Measurements from ENCODE around the gene CDK2AP2. TPM values are rescaled to one million over a fixed set of nuclear protein-coding genes. Genes with fewer than 3 reads are reported as not detected.

CDK2AP2 gene
- total and polyA plus RNA-seq, 5 donors, result 31.5 to 65.2 (median 51.4) TPM

DNA sequence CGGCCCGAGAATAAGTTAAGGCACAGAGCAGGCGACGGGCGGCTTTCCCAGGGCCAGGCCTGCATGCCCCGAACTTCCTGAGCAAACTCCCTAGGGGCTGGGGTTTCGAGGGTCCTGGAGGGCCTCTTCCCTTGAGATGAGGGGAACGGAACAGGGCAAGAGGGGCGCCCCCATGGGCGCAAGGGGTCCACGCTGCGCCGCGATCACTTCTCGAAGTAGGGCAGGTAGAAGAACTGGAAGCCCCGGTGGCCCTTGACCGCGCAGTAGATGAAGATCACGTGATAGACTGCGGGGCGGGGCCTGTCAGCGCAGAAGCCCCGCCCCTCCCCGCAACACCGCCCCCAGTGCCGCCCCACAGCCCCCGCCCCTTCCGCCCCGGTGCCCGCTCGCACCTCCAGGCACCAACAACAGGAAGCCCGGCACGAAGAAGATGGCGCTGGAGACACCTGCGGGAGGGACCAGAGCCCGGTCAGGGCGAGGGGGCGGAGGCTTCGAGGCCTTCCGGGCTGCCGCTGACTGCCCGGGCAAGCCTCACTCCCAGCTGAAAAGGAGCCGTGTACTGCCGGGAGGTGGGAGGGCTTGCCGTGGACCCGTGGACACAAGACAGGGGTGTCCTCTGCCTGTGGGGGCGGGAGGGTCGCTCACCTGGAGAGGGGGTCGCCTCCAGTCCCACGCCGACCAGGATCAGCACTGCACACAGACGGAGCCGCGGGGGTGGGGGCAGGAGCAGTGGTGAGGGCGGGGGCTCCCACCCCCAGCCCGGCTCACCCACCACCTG lies 43.4 kb downstream of the CDK2AP2 start:
- DNase-seq (peak; percentile 84 to 94 (median 94)), ATAC-seq (peak; percentile 73 to 78)
- intact Hi-C loops (cut with DNase I), result loop anchor here in 2 of 4 donors (5.0 to 10.0 kb wide), 2 partner anchors 50 to 62 kb away; partner anchors contain the start of genes CARNS1 (in 1 of the 2), PPP1CA (in 1 of the 2) and TBC1D10C (in 1 of the 2)
- H3K4me3 ChIP-seq (ENCODE audit: low read length), result peak overlapping the region; percentile 42
- peak overlapping the region; percentile 87 for H3K27ac ChIP-seq (ENCODE audit: low read length)
- H3K4me1 ChIP-seq (ENCODE audit: control insufficient read depth, insufficient read depth, low read length), result peaks cover 3% of the 10 kb centered on the region
- 18% methylated on average over 56 of the region's 56 CpGs for WGBS
- no peaks in the 10 kb centered on the region for H3K27me3 ChIP-seq (ENCODE audit: control insufficient read depth, insufficient read depth)
- no peaks in the 10 kb centered on the region for H3K9me3 ChIP-seq (ENCODE audit: control insufficient read depth, low read length)

DNA sequence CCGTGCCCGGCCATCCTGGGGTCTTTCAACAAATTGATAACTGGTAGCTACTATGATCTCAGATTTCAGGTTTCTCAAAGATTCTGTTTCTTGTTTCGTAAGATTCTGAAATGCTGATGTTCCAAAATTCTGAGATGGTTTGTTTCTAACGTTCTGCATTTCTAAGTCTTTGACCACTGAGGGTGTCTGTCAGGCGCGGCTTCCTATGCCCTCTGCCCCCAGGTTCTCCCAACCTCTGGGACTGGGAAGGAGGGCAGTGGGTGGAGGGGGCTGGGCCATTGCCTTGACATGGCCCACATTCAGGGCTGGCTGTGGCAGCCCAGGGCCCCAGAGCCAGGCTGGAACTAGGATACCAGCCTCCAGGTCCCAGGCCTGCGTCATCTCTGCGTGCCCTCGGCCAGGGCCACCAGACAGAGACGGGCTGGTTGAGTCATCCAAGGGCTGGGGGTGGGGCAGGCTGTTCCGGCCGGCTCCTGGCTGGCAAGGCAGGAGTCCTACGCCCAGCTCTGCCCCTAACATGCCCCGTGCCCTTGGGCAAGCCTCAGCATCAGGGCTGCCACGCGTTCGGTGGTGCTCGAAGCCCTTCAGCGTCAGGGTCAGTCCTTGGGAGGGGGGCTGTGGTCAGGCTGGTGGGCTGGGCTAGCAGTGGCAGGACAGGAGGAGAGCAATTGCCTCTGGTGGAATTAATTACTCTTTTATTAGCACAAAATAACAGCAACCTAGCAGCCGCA lies 44.1 kb downstream of the CDK2AP2 start:
- WGBS, result 76% methylated on average over 20 of the region's 20 CpGs
- ATAC-seq (peak; percentile 38 to 51), DNase-seq (peak; percentile 60 to 85 (median 83))
- peak overlapping the region; percentile 86 for H3K27ac ChIP-seq (ENCODE audit: low read length)
- H3K4me3 ChIP-seq (ENCODE audit: low read length), result peak overlapping the region; percentile 42
- intact Hi-C loops (cut with DNase I), result loop anchor here in 1 of 4 donors (10.0 kb wide), 1 partner anchor 49 kb away; the partner anchor contains the start of gene CARNS1
- H3K9me3 ChIP-seq (ENCODE audit: control insufficient read depth, low read length), result no peaks in the 10 kb centered on the region
- peaks cover 3% of the 10 kb centered on the region for H3K4me1 ChIP-seq (ENCODE audit: control insufficient read depth, insufficient read depth, low read length)
- H3K27me3 ChIP-seq (ENCODE audit: control insufficient read depth, insufficient read depth), result no peaks in the 10 kb centered on the region

DNA sequence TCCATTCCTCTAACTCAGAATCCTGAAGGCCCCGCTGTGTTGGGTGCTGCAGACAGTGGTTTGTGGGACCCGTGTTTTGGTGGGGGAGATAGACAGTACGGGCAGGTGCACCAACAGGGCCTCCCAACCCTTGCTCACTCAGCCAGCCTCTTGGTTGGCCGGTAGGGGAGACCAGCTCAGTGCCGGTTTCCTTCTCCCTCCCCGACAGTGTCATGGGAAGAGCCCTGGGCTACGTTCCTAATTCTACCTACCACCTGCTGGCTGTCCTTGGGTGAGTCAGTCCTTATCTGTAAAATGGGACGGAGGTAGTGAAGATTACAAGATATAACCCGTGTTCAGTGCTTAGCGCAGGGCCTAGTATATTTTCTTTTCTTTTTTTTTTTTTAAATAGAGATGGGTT lies 44.8 kb downstream of the CDK2AP2 start:
- Histone ChIP-seq H3K4me1 (ENCODE audit: control insufficient read depth, insufficient read depth, low read length) (peaks cover 3% of the 10 kb centered on the region), H3K27me3 (ENCODE audit: control insufficient read depth, insufficient read depth) (no peaks in the 10 kb centered on the region), H3K27ac (ENCODE audit: low read length) (no peak overlapping the region), H3K9me3 (ENCODE audit: control insufficient read depth, low read length) (no peaks in the 10 kb centered on the region), H3K4me3 (ENCODE audit: low read length) (no peak overlapping the region)
- ATAC-seq (no peak), DNase-seq (peak in 2 of 3 donors; percentile 20 to 26)
- 91% methylated on average over 10 of the region's 10 CpGs for WGBS
- intact Hi-C loops (cut with DNase I), result loop anchor here in 1 of 4 donors (10.0 kb wide), 1 partner anchor 48 kb away; the partner anchor contains the start of gene CARNS1

DNA sequence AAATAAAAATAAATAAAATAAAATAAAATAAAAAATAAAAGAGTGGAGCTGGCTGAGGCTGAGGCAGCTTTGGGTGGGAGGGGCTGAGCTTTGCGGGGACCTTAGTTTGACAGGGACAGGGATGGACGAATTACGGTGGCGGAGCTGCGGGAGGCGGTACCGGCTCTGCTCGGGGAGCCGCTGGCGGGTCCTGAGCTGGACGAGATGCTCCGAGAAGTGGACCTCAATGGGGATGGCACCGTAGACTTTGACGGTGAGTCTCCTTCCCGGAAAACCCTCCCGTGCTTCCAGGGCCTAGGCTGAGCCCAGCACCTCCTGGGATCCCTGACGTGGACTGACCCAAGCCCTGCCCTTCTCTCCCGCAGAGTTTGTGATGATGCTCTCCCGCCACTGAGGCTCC lies 49.7 kb downstream of the CDK2AP2 start:
- intact Hi-C loops (cut with DNase I), result no loop called here
- DNase-seq (peak; percentile 6 to 37 (median 22)), ATAC-seq (no peak)
- 87% methylated on average over 19 of the region's 19 CpGs for WGBS
- H3K27ac ChIP-seq (ENCODE audit: low read length), result no peak overlapping the region
- no peaks in the 10 kb centered on the region for H3K27me3 ChIP-seq (ENCODE audit: control insufficient read depth, insufficient read depth)
- no peaks in the 10 kb centered on the region for H3K9me3 ChIP-seq (ENCODE audit: control insufficient read depth, low read length)
- H3K4me3 ChIP-seq (ENCODE audit: low read length), result no peak overlapping the region
- no peaks in the 10 kb centered on the region for H3K4me1 ChIP-seq (ENCODE audit: control insufficient read depth, insufficient read depth, low read length)

DNA sequence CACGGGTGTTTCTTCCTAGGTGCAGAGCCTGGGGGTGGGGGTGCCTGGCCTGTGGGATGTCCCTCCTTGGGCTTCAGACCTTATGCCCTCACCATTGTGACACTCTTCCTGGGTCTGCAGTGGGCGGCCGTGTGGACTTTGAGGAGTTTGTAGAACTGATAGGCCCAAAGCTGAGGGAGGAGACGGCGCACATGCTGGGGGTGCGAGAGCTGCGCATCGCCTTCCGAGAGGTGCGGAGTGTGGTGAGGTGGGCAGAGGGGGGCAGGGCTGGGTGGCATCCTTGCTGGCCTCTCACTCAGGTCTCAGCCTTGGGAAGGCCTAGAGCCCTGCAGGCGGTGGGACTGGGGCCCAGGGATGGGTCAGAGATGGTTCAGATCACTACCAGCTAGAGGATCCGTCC lies 50.5 kb downstream of the CDK2AP2 start:
- WGBS, result 93% methylated on average over 12 of the region's 12 CpGs
- Histone ChIP-seq H3K9me3 (ENCODE audit: control insufficient read depth, low read length) (no peaks in the 10 kb centered on the region), H3K27me3 (ENCODE audit: control insufficient read depth, insufficient read depth) (no peaks in the 10 kb centered on the region), H3K4me1 (ENCODE audit: control insufficient read depth, insufficient read depth, low read length) (no peaks in the 10 kb centered on the region), H3K27ac (ENCODE audit: low read length) (no peak overlapping the region), H3K4me3 (ENCODE audit: low read length) (no peak overlapping the region)
- peak; percentile 7 to 44 (median 41) for DNase-seq
- no peak for ATAC-seq
- intact Hi-C loops (cut with DNase I), result no loop called here

Small RNAs within 50 kb of the gene (microRNA-seq; reads per million reads assigned to microRNA genes)
- gene MIR6752, result 0 reads per million in 2 donors

Other genes with a start within 250 kb of the CDK2AP2 start
- gene GRK2, start 241.7 kb downstream of the CDK2AP2 start, total RNA-seq, result 10 to 100 TPM; 50.4 to 56.5 (median 52.5) TPM
- 56.6 TPM for gene GRK2, start 241.7 kb downstream of the CDK2AP2 start, polyA plus RNA-seq
- gene ANKRD13D, start 218.9 kb downstream of the CDK2AP2 start, total RNA-seq, result 10 to 100 TPM; 20.0 to 25.3 (median 22.8) TPM
- gene ANKRD13D, start 218.9 kb downstream of the CDK2AP2 start, polyA plus RNA-seq, result 18.0 TPM
- gene SSH3, start 204.6 kb downstream of the CDK2AP2 start, total RNA-seq, result 10 to 100 TPM; 23.9 to 25.9 (median 25.1) TPM
- gene SSH3, start 204.6 kb downstream of the CDK2AP2 start, polyA plus RNA-seq, result 14.9 TPM
- 10 to 100 TPM; 53.8 to 86.6 (median 65.3) TPM for gene POLD4, start 154.6 kb downstream of the CDK2AP2 start, total RNA-seq
- gene POLD4, start 154.6 kb downstream of the CDK2AP2 start, polyA plus RNA-seq, result 124 TPM
- 1 to 10 TPM; 2.9 to 6.1 (median 3.0) TPM for gene CLCF1, start 134.6 kb downstream of the CDK2AP2 start, total RNA-seq
- 3.7 TPM for gene CLCF1, start 134.6 kb downstream of the CDK2AP2 start, polyA plus RNA-seq
- gene RAD9A, start 116.2 kb downstream of the CDK2AP2 start, total RNA-seq, result 10 to 100 TPM in 1 of 4 donors, 1 to 10 TPM in 3; 7.9 to 11.7 (median 9.4) TPM
- 7.3 TPM for gene RAD9A, start 116.2 kb downstream of the CDK2AP2 start, polyA plus RNA-seq
- 10 to 100 TPM; 73.1 to 93.4 (median 79.1) TPM for gene PPP1CA, start 106.3 kb downstream of the CDK2AP2 start, total RNA-seq
- gene PPP1CA, start 106.3 kb downstream of the CDK2AP2 start, polyA plus RNA-seq, result 79.4 TPM
- gene TBC1D10C, start 104.1 kb downstream of the CDK2AP2 start, total RNA-seq, result 1 to 10 TPM in 3 of 4 donors, under 1 TPM in 1; 0.67 to 2.7 (median 1.8) TPM
- 0.86 TPM for gene TBC1D10C, start 104.1 kb downstream of the CDK2AP2 start, polyA plus RNA-seq
- gene CARNS1, start 92.5 kb downstream of the CDK2AP2 start, total RNA-seq, result 10 to 100 TPM in 2 of 4 donors, 1 to 10 TPM in 2; 5.1 to 23.6 (median 9.3) TPM
- 5.2 TPM for gene CARNS1, start 92.5 kb downstream of the CDK2AP2 start, polyA plus RNA-seq
- 10 to 100 TPM; 29.0 to 31.3 (median 29.5) TPM for gene RPS6KB2, start 79.7 kb downstream of the CDK2AP2 start, total RNA-seq
- gene RPS6KB2, start 79.7 kb downstream of the CDK2AP2 start, polyA plus RNA-seq, result 39.6 TPM
- 1 to 10 TPM; 1.2 to 3.4 (median 1.9) TPM for gene PTPRCAP, start 70.5 kb downstream of the CDK2AP2 start, total RNA-seq
- 1.6 TPM for gene PTPRCAP, start 70.5 kb downstream of the CDK2AP2 start, polyA plus RNA-seq
- gene CORO1B, start 64.7 kb downstream of the CDK2AP2 start, total RNA-seq, result 10 to 100 TPM; 23.5 to 38.2 (median 29.6) TPM
- 20.8 TPM for gene CORO1B, start 64.7 kb downstream of the CDK2AP2 start, polyA plus RNA-seq
- not detected for gene GPR152, start 55.4 kb downstream of the CDK2AP2 start, total RNA-seq
- gene GPR152, start 55.4 kb downstream of the CDK2AP2 start, polyA plus RNA-seq, result not detected
- 1 to 10 TPM; 1.1 to 1.8 (median 1.5) TPM for gene CABP4, start 52.8 kb downstream of the CDK2AP2 start, total RNA-seq
- gene CABP4, start 52.8 kb downstream of the CDK2AP2 start, polyA plus RNA-seq, result 0.81 TPM
- 10 to 100 TPM; 61.7 to 78.2 (median 65.4) TPM for gene TMEM134, start 38.9 kb downstream of the CDK2AP2 start, total RNA-seq
- gene TMEM134, start 38.9 kb downstream of the CDK2AP2 start, polyA plus RNA-seq, result 82.3 TPM
- 10 to 100 TPM; 50.8 to 64.5 (median 64.2) TPM for gene AIP, start 25.1 kb downstream of the CDK2AP2 start, total RNA-seq
- 74.2 TPM for gene AIP, start 25.1 kb downstream of the CDK2AP2 start, polyA plus RNA-seq
- gene PITPNM1, start 2.8 kb downstream of the CDK2AP2 start, total RNA-seq, result 10 to 100 TPM; 19.4 to 26.3 (median 24.1) TPM
- 13.7 TPM for gene PITPNM1, start 2.8 kb downstream of the CDK2AP2 start, polyA plus RNA-seq
- gene CABP2, start 15.3 kb upstream of the CDK2AP2 start, total RNA-seq, result not detected
- gene CABP2, start 15.3 kb upstream of the CDK2AP2 start, polyA plus RNA-seq, result not detected
- 100 to 1,000 TPM; 323 to 411 (median 377) TPM for gene GSTP1, start 75.7 kb upstream of the CDK2AP2 start, total RNA-seq
- gene GSTP1, start 75.7 kb upstream of the CDK2AP2 start, polyA plus RNA-seq, result 501 TPM
- 100 to 1,000 TPM; 375 to 462 (median 435) TPM for gene NDUFV1, start 98.8 kb upstream of the CDK2AP2 start, total RNA-seq
- 380 TPM for gene NDUFV1, start 98.8 kb upstream of the CDK2AP2 start, polyA plus RNA-seq
- 100 to 1,000 TPM in 1 of 4 donors, 10 to 100 TPM in 3; 45.6 to 105 (median 79.6) TPM for gene NUDT8, start 121.8 kb upstream of the CDK2AP2 start, total RNA-seq
- 121 TPM for gene NUDT8, start 121.8 kb upstream of the CDK2AP2 start, polyA plus RNA-seq
- gene TBX10, start 131.6 kb upstream of the CDK2AP2 start, total RNA-seq, result not detected
- gene TBX10, start 131.6 kb upstream of the CDK2AP2 start, polyA plus RNA-seq, result not detected
- gene ACY3, start 142.6 kb upstream of the CDK2AP2 start, total RNA-seq, result not detected
- gene ACY3, start 142.6 kb upstream of the CDK2AP2 start, polyA plus RNA-seq, result not detected
- gene ALDH3B2, start 166.5 kb upstream of the CDK2AP2 start, total RNA-seq, result not detected
- gene ALDH3B2, start 166.5 kb upstream of the CDK2AP2 start, polyA plus RNA-seq, result not detected